Body of pancreas (tissue), 4 donors: ENCODE results near the gene DCT.

Experiments
- CTCF ChIP-seq, 7 experiments: fragments of 450-650 bp in 4 of 7; fragments of 200-600 bp in 3 of 7; sonication (generic) in 3 of 7; IDR thresholded peaks; one replicate each; pipeline ENCODE4 v1.5.1; 2016 to 2019; ENCODE audit warnings: antibody characterized with exemption in 7 of 7
- POLR2A ChIP-seq, 3 donors: fragments of 450-650 bp; IDR thresholded peaks; one replicate each; pipeline ENCODE4 v1.6.1; 2016; ENCODE audit warnings: antibody characterized with exemption in 3 of 3, mild to moderate bottlenecking in 2 of 3

GRCh38 chr13:94416454-94417080 lies 62.9 kb downstream of the DCT start:
- TF ChIP-seq CTCF (IDR thresholded peaks at IDR 0.05), result peak in 4 of 7 experiments; percentile 16 to 33 (median 22)
- TF ChIP-seq POLR2A (IDR thresholded peaks at IDR 0.05), result no peak
